Activated naive CD8-positive, alpha-beta T cell treated with anti-CD3 and anti-CD28 coated beads, Interleukin-2, amount 10 ng/mL, durations not matched to agents 7 days and 5 days (primary cell): Measurements from ENCODE around the gene KRTAP5-4. TPM values are rescaled to one million over a fixed set of nuclear protein-coding genes. Genes with fewer than 3 reads are reported as not detected.

Source experiments
- ATAC-seq: fragments of 150-1000 bp; cut with Tn5 transposase; one replicate; pipeline ENCODE4 v1.10.0; 2021; ENCODE audit warnings: low read depth, moderate library complexity
- POLR2A ChIA-PET: fragments of 350-600 bp; sonication (Branson Sonifier 250); formaldehyde crosslinking; loops from one replicate; lab custom pipeline; 2021; ENCODE audit warnings: antibody characterized with exemption; lab: Charles Lee
- DNase-seq: peaks from one replicate; pipeline ENCODE4 v3.0.0; 2021
- H3K27ac Mint-ChIP-seq: one replicate; pipeline ENCODE4 v1.8.0; 2022; ENCODE audit warnings: mild to moderate bottlenecking, mixed read lengths
- H3K27me3 Mint-ChIP-seq: one replicate; pipeline ENCODE4 v1.8.0; 2022; ENCODE audit warnings: mild to moderate bottlenecking, moderate library complexity, mixed read lengths
- H3K36me3 Mint-ChIP-seq: one replicate; pipeline ENCODE4 v1.8.0; 2021; ENCODE audit warnings: mild to moderate bottlenecking, mixed read lengths
- H3K4me1 Mint-ChIP-seq: one replicate; pipeline ENCODE4 v1.8.0; 2021; ENCODE audit warnings: mixed read lengths
- H3K4me3 Mint-ChIP-seq: one replicate; pipeline ENCODE4 v1.8.0; 2022; ENCODE audit warnings: mild to moderate bottlenecking, moderate library complexity, mixed read lengths
- H3K9me3 Mint-ChIP-seq: one replicate; pipeline ENCODE4 v1.8.0; 2021; ENCODE audit warnings: mixed read lengths
- total RNA-seq, 2 experiments: library from RNA; stranded (reverse); gene quantifications; one replicate each; pipeline ENCODE4 v1.2.3, GENCODE V29; 2021

Gene KRTAP5-4
- total RNA-seq, 2 experiments from 2014 or later, result not detected

GRCh38 chr11:1639102-1639620, 17.2 kb upstream of the KRTAP5-4 start:
- Mint-ChIP-seq H3K27me3 (peaks cover 5% of the 10 kb centered on the region), H3K36me3 (no peaks in the 10 kb centered on the region), H3K9me3 (no peaks in the 10 kb centered on the region), H3K4me1 (no peaks in the 10 kb centered on the region), H3K27ac (no peak overlapping the region), H3K4me3 (no peak overlapping the region)
- POLR2A ChIA-PET, result interaction anchor here (0.5 kb wide), 1 partner anchor 8 kb away, joined by 7 read pairs; no protein-coding TSS in a partner anchor
- ATAC-seq (no peak), DNase-seq (no peak)

- Mint-ChIP-seq H3K36me3 (no peaks in the 10 kb centered on the region), H3K9me3 (no peaks in the 10 kb centered on the region), H3K4me3 (no peak overlapping the region), H3K27ac (no peak overlapping the region), H3K27me3 (peaks cover 5% of the 10 kb centered on the region), H3K4me1 (no peaks in the 10 kb centered on the region)
- DNase-seq (no peak), ATAC-seq (no peak)
- POLR2A ChIA-PET, result no interaction called here
These were observed 16.4 kb upstream of the KRTAP5-4 start for GRCh38 chr11:1638344-1638743.

GRCh38 chr11:1637628-1638027, 15.7 kb upstream of the KRTAP5-4 start:
- Mint-ChIP-seq H3K4me3 (no peak overlapping the region), H3K36me3 (no peaks in the 10 kb centered on the region), H3K27me3 (peaks cover 5% of the 10 kb centered on the region), H3K27ac (no peak overlapping the region), H3K9me3 (no peaks in the 10 kb centered on the region), H3K4me1 (no peaks in the 10 kb centered on the region)
- ATAC-seq (no peak), DNase-seq (no peak)
- POLR2A ChIA-PET, result no interaction called here

GRCh38 chr11:1636291-1636950, 14.5 kb upstream of the KRTAP5-4 start:
- DNase-seq (no peak), ATAC-seq (no peak)
- POLR2A ChIA-PET, result no interaction called here
- no peak overlapping the region for H3K4me3 Mint-ChIP-seq
- H3K27me3 Mint-ChIP-seq, result peaks cover 7% of the 10 kb centered on the region
- H3K4me1 Mint-ChIP-seq, result no peaks in the 10 kb centered on the region
- no peaks in the 10 kb centered on the region for H3K9me3 Mint-ChIP-seq
- H3K27ac Mint-ChIP-seq, result no peak overlapping the region
- no peaks in the 10 kb centered on the region for H3K36me3 Mint-ChIP-seq

- DNase-seq, result no peak
- no peak for ATAC-seq
- Mint-ChIP-seq H3K27ac (no peak overlapping the region), H3K9me3 (no peaks in the 10 kb centered on the region), H3K27me3 (peaks cover 5% of the 10 kb centered on the region), H3K4me3 (no peak overlapping the region), H3K4me1 (no peaks in the 10 kb centered on the region), H3K36me3 (no peaks in the 10 kb centered on the region)
- POLR2A ChIA-PET, result no interaction called here
These were observed 11.9 kb upstream of the KRTAP5-4 start for GRCh38 chr11:1633864-1634263.

GRCh38 chr11:1632053-1632714, 10.2 kb upstream of the KRTAP5-4 start:
- Mint-ChIP-seq H3K27me3 (peaks cover 11% of the 10 kb centered on the region), H3K4me3 (no peak overlapping the region), H3K9me3 (no peaks in the 10 kb centered on the region), H3K36me3 (no peaks in the 10 kb centered on the region), H3K4me1 (no peaks in the 10 kb centered on the region), H3K27ac (no peak overlapping the region)
- POLR2A ChIA-PET, result no interaction called here
- DNase-seq, result no peak
- no peak for ATAC-seq

- no peak overlapping the region for H3K27ac Mint-ChIP-seq
- no peaks in the 10 kb centered on the region for H3K9me3 Mint-ChIP-seq
These were observed 9.2 kb upstream of the KRTAP5-4 start for GRCh38 chr11:1631066-1631568.

GRCh38 chr11:1630271-1630670, 8.3 kb upstream of the KRTAP5-4 start:
- peaks cover 19% of the 10 kb centered on the region for H3K27me3 Mint-ChIP-seq
- POLR2A ChIA-PET, result no interaction called here
- no peaks in the 10 kb centered on the region for H3K9me3 Mint-ChIP-seq
- no peak for DNase-seq
- no peak for ATAC-seq
- no peaks in the 10 kb centered on the region for H3K4me1 Mint-ChIP-seq
- no peak overlapping the region for H3K27ac Mint-ChIP-seq
- H3K4me3 Mint-ChIP-seq, result no peak overlapping the region
- no peaks in the 10 kb centered on the region for H3K36me3 Mint-ChIP-seq

More at GRCh38 chr11:1631066-1631568, 9.2 kb upstream of the KRTAP5-4 start:
- DNase-seq (no peak), ATAC-seq (no peak)
- H3K36me3 Mint-ChIP-seq, result no peaks in the 10 kb centered on the region
- POLR2A ChIA-PET, result no interaction called here
- H3K27me3 Mint-ChIP-seq, result peaks cover 16% of the 10 kb centered on the region
- no peaks in the 10 kb centered on the region for H3K4me1 Mint-ChIP-seq
- H3K4me3 Mint-ChIP-seq, result no peak overlapping the region

- no peak for ATAC-seq
- Mint-ChIP-seq H3K4me1 (no peaks in the 10 kb centered on the region), H3K9me3 (no peaks in the 10 kb centered on the region), H3K27me3 (peaks cover 22% of the 10 kb centered on the region), H3K27ac (no peak within 1 kb of the TSS), H3K4me3 (no peak within 1 kb of the TSS), H3K36me3 (no peaks in the 10 kb centered on the region)
- POLR2A ChIA-PET, result no interaction called here
- no peak for DNase-seq
These were observed 7.6 kb upstream of the KRTAP5-4 start, which contains the start of gene KRTAP5-5 for GRCh38 chr11:1629326-1630185. TSS of gene KRTAP5-5 (plus strand) at chr11:1629775. CDS start at chr11:1629841, 66 bp downstream.

- Mint-ChIP-seq H3K9me3 (no peaks in the 10 kb centered on the region), H3K4me3 (no peak overlapping the region), H3K27me3 (peaks cover 22% of the 10 kb centered on the region)
These were observed 6.8 kb upstream of the KRTAP5-4 start for GRCh38 chr11:1628506-1629325.

GRCh38 chr11:1625541-1625940, 3.6 kb upstream of the KRTAP5-4 start:
- no peaks in the 10 kb centered on the region for H3K9me3 Mint-ChIP-seq
- no peaks in the 10 kb centered on the region for H3K36me3 Mint-ChIP-seq
- no peak for ATAC-seq
- POLR2A ChIA-PET, result no interaction called here
- DNase-seq, result no peak
- H3K27me3 Mint-ChIP-seq, result peaks cover 20% of the 10 kb centered on the region
- no peaks in the 10 kb centered on the region for H3K4me1 Mint-ChIP-seq
- H3K27ac Mint-ChIP-seq, result no peak overlapping the region
- no peak overlapping the region for H3K4me3 Mint-ChIP-seq

More at GRCh38 chr11:1628506-1629325, 6.8 kb upstream of the KRTAP5-4 start:
- Mint-ChIP-seq H3K36me3 (no peaks in the 10 kb centered on the region), H3K4me1 (no peaks in the 10 kb centered on the region), H3K27ac (no peak overlapping the region)
- peak; percentile 85 for ATAC-seq
- DNase-seq, result peak; percentile 77
- POLR2A ChIA-PET, result no interaction called here

- DNase-seq (no peak), ATAC-seq (no peak)
- Mint-ChIP-seq H3K9me3 (no peaks in the 10 kb centered on the region), H3K4me1 (no peaks in the 10 kb centered on the region), H3K27ac (no peak overlapping the region), H3K27me3 (peaks cover 20% of the 10 kb centered on the region), H3K4me3 (no peak overlapping the region), H3K36me3 (no peaks in the 10 kb centered on the region)
- POLR2A ChIA-PET, result no interaction called here
These were observed 2.7 kb upstream of the KRTAP5-4 start for GRCh38 chr11:1624621-1625020.
